ENCODE data around the gene PTPRJ. TPM values are rescaled to one million over a fixed set of nuclear protein-coding genes. Genes with fewer than 3 reads are reported as not detected.

PTPRJ gene
- total RNA-seq, 1 donor from 2014 or later = 6.3 TPM

GRCh38 chr11:47992959-47993820 lies 12.8 kb downstream of the PTPRJ start:
- Histone ChIP-seq H3K4me1 (ENCODE audit: control insufficient read depth in 3 of 3, insufficient read depth in 3 of 3, low read length in 3 of 3) (peaks cover 4 to 17% (median 13%) of the 10 kb centered on the region in 3 donors), H3K4me3 (ENCODE audit: low read length in 3 of 3) (no peak overlapping the region), H3K9me3 (ENCODE audit: control insufficient read depth in 3 of 3, low read length in 3 of 3) (no peaks in the 10 kb centered on the region), H3K27me3 (ENCODE audit: control insufficient read depth in 3 of 3, insufficient read depth in 3 of 3, low read length in 3 of 3) (no peaks in the 10 kb centered on the region), H3K9ac (ENCODE audit: low read depth in 1 of 3, low read length in 3 of 3) (no peak overlapping the region), H3K27ac (ENCODE audit: low read depth, low read length) (no peak overlapping the region), H3K36me3 (ENCODE audit: control insufficient read depth in 3 of 3, insufficient read depth in 3 of 3, low read length in 3 of 3) (no peaks in the 10 kb centered on the region)

- no peaks in the 10 kb centered on the region for H3K27me3 ChIP-seq (ENCODE audit: control insufficient read depth in 3 of 3, insufficient read depth in 3 of 3, low read length in 3 of 3)
- peaks cover 4 to 17% (median 13%) of the 10 kb centered on the region in 3 donors for H3K4me1 ChIP-seq (ENCODE audit: control insufficient read depth in 3 of 3, insufficient read depth in 3 of 3, low read length in 3 of 3)
- H3K9me3 ChIP-seq (ENCODE audit: control insufficient read depth in 3 of 3, low read length in 3 of 3) = no peaks in the 10 kb centered on the region
- H3K9ac ChIP-seq (ENCODE audit: low read depth in 1 of 3, low read length in 3 of 3) = no peak overlapping the region
- no peak overlapping the region for H3K4me3 ChIP-seq (ENCODE audit: low read length in 3 of 3)
- H3K27ac ChIP-seq (ENCODE audit: low read depth, low read length) = no peak overlapping the region
- no peaks in the 10 kb centered on the region for H3K36me3 ChIP-seq (ENCODE audit: control insufficient read depth in 3 of 3, insufficient read depth in 3 of 3, low read length in 3 of 3)
These were observed 14.1 kb downstream of the PTPRJ start for GRCh38 chr11:47994417-47994816.

GRCh38 chr11:47995360-47995769 lies 15.0 kb downstream of the PTPRJ start:
- no peaks in the 10 kb centered on the region for H3K9me3 ChIP-seq (ENCODE audit: control insufficient read depth in 3 of 3, low read length in 3 of 3)
- no peaks in the 10 kb centered on the region for H3K27me3 ChIP-seq (ENCODE audit: control insufficient read depth in 3 of 3, insufficient read depth in 3 of 3, low read length in 3 of 3)
- no peaks in the 10 kb centered on the region for H3K36me3 ChIP-seq (ENCODE audit: control insufficient read depth in 3 of 3, insufficient read depth in 3 of 3, low read length in 3 of 3)
- H3K27ac ChIP-seq (ENCODE audit: low read depth, low read length) = no peak overlapping the region
- peaks cover 4 to 15% (median 13%) of the 10 kb centered on the region in 3 donors for H3K4me1 ChIP-seq (ENCODE audit: control insufficient read depth in 3 of 3, insufficient read depth in 3 of 3, low read length in 3 of 3)
- no peak overlapping the region for H3K4me3 ChIP-seq (ENCODE audit: low read length in 3 of 3)
- no peak overlapping the region for H3K9ac ChIP-seq (ENCODE audit: low read depth in 1 of 3, low read length in 3 of 3)

DNA sequence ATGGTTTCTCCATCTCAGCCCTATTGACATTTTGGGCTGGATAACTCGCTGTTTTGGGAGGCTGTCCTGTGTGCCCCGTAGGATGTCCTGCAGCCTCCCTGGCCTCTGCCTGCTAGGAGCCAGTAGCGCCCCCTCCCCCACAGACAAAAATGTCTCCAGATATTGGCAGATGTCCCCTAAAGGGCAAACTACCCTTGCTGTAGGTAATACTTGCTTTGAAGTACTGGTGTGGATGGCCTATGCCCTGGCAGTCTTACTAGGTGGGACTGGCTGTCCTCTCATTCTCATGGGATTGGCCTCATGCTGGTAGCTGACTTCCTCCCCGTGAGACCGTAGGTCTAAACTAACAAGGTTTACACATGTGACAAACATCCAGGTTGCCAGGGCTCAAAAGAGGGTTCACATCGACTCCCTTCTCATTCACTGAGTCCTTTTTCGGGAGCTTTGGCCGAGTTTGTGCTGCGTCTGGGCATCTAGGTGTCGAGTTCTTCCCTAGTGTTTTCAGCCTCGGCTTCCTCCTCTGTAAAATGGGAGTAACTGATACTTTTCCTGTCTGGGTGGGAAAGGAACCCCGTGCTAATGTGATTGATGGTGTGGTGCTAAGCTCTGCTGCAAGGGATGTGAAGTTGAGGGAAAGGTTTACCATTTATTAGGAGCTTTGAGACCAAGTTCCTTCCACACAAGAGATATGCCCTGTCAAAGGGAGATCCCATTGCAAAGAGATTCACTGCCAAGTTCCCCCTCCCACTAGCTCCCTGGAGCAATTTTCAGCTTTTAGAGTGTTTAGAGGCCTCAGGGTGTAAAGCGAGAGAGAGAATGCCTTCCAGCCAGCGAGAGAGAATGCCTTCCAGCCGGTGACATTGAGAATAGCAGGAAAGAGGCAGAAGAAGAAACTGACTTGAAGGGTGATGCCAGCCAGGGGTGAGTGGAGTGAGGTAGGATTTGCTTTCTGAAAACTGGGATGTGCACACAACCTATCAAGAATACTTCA lies 17.0 kb downstream of the PTPRJ start:
- Histone ChIP-seq H3K27me3 (ENCODE audit: control insufficient read depth in 3 of 3, insufficient read depth in 3 of 3, low read length in 3 of 3) (no peaks in the 10 kb centered on the region), H3K9ac (ENCODE audit: low read depth in 1 of 3, low read length in 3 of 3) (peak overlapping the region in 1 of 3 donors; percentile 3), H3K9me3 (ENCODE audit: control insufficient read depth in 3 of 3, low read length in 3 of 3) (no peaks in the 10 kb centered on the region), H3K4me1 (ENCODE audit: control insufficient read depth in 3 of 3, insufficient read depth in 3 of 3, low read length in 3 of 3) (peaks cover 0 to 15% (median 8%) of the 10 kb centered on the region in 3 donors), H3K4me3 (ENCODE audit: low read length in 3 of 3) (no peak overlapping the region), H3K36me3 (ENCODE audit: control insufficient read depth in 3 of 3, insufficient read depth in 3 of 3, low read length in 3 of 3) (no peaks in the 10 kb centered on the region), H3K27ac (ENCODE audit: low read depth, low read length) (no peak overlapping the region)

- no peaks in the 10 kb centered on the region for H3K9me3 ChIP-seq (ENCODE audit: control insufficient read depth in 3 of 3, low read length in 3 of 3)
- no peak overlapping the region for H3K4me3 ChIP-seq (ENCODE audit: low read length in 3 of 3)
- H3K36me3 ChIP-seq (ENCODE audit: control insufficient read depth in 3 of 3, insufficient read depth in 3 of 3, low read length in 3 of 3) = no peaks in the 10 kb centered on the region
- no peak overlapping the region for H3K27ac ChIP-seq (ENCODE audit: low read depth, low read length)
- H3K4me1 ChIP-seq (ENCODE audit: control insufficient read depth in 3 of 3, insufficient read depth in 3 of 3, low read length in 3 of 3) = peaks cover 0 to 19% (median 9%) of the 10 kb centered on the region in 3 donors
- no peak overlapping the region for H3K9ac ChIP-seq (ENCODE audit: low read depth in 1 of 3, low read length in 3 of 3)
- H3K27me3 ChIP-seq (ENCODE audit: control insufficient read depth in 3 of 3, insufficient read depth in 3 of 3, low read length in 3 of 3) = no peaks in the 10 kb centered on the region
These were observed 18.0 kb downstream of the PTPRJ start for GRCh38 chr11:47998345-47998732.

DNA sequence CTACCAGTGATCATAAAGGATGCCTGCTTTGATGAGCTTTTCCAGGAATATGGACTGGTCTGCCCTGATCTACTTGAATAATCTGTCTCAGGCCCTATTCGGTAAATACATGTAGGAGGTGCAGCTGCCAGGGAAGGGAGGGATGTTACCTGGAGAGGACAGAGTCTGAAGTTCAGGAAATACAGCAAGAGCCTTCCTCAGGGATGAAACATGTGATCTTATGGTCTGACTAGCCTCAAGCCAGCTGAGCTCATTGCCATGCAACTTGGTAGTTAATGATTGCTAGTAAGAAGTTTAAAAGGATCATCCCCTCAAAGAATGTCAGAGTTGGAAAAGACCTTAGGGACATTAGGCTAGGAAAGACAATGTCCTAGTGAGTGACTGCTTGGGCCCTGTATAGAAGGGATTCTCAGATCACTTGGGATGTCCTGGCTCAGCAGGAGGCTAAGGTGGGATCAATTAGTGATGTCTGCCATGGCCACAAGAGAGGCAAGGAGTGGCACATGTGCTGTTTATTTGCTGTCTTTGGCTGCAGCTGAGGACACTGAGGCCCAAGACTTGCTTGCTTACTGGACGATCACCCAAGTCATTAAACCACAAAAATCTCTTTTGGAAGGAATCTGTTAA lies 18.5 kb downstream of the PTPRJ start:
- Histone ChIP-seq H3K36me3 (ENCODE audit: control insufficient read depth in 3 of 3, insufficient read depth in 3 of 3, low read length in 3 of 3) (no peaks in the 10 kb centered on the region), H3K9ac (ENCODE audit: low read depth in 1 of 3, low read length in 3 of 3) (no peak overlapping the region), H3K27ac (ENCODE audit: low read depth, low read length) (no peak overlapping the region), H3K4me1 (ENCODE audit: control insufficient read depth in 3 of 3, insufficient read depth in 3 of 3, low read length in 3 of 3) (peaks cover 3 to 22% (median 13%) of the 10 kb centered on the region in 3 donors), H3K27me3 (ENCODE audit: control insufficient read depth in 3 of 3, insufficient read depth in 3 of 3, low read length in 3 of 3) (no peaks in the 10 kb centered on the region), H3K9me3 (ENCODE audit: control insufficient read depth in 3 of 3, low read length in 3 of 3) (no peaks in the 10 kb centered on the region), H3K4me3 (ENCODE audit: low read length in 3 of 3) (no peak overlapping the region)

DNA sequence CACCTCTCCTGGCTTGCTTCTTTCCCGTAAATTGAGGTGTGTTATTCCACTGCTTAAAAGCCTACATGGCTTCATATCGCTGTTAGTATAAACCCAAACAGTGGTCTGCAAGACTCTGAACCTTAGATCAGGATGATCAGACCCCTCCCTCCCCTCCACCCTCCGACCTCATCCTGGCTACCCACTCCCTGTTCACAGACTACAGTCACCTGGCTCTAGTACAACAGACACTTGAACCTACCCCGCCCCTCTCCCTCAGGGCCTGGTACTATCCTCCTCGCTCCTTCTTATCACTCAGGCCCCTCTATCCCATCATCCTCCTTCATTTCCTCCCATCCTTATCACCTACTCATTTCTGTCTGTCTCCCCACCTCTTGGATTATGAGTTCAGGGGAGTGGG lies 20.1 kb downstream of the PTPRJ start:
- H3K4me3 ChIP-seq (ENCODE audit: low read length in 3 of 3) = no peak overlapping the region

DNA sequence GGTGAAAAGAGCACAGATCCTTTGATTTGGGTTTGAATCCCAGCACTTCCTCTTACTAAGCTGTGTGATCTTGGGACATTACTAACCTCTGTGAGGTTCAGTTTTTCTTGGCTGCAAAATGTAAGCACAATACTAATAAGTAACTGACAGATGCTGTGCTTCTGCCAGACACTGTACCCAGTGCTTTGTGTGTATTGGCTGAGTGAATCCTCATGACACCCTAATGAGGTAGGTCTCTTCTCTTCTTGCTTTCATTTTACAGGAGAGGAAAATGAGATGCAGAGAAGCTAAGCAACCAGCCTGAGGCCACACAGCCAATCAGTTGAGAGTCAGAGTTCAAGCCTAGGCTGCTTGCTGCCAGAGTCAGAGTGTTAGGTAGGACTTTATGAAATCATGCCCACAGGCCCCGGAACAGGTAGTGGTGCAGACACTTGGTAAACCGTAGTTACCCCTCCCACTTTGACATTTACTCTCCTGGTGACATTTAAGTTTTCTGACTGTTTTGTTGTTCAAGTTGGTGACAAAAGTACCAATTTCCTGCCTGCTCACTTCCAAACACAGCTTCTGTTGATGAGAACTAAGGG lies 21.2 kb downstream of the PTPRJ start:
- peaks cover 14 to 41% (median 26%) of the 10 kb centered on the region in 3 donors for H3K4me1 ChIP-seq (ENCODE audit: control insufficient read depth in 3 of 3, insufficient read depth in 3 of 3, low read length in 3 of 3)
- no peak overlapping the region for H3K9ac ChIP-seq (ENCODE audit: low read depth in 1 of 3, low read length in 3 of 3)
- no peak overlapping the region for H3K27ac ChIP-seq (ENCODE audit: low read depth, low read length)
- H3K4me3 ChIP-seq (ENCODE audit: low read length in 3 of 3) = no peak overlapping the region
- H3K36me3 ChIP-seq (ENCODE audit: control insufficient read depth in 3 of 3, insufficient read depth in 3 of 3, low read length in 3 of 3) = no peaks in the 10 kb centered on the region
- H3K27me3 ChIP-seq (ENCODE audit: control insufficient read depth in 3 of 3, insufficient read depth in 3 of 3, low read length in 3 of 3) = no peaks in the 10 kb centered on the region
- H3K9me3 ChIP-seq (ENCODE audit: control insufficient read depth in 3 of 3, low read length in 3 of 3) = no peaks in the 10 kb centered on the region

More for the DNA sequence above, 20.1 kb downstream of the PTPRJ start:
- H3K9ac ChIP-seq (ENCODE audit: low read depth in 1 of 3, low read length in 3 of 3) = no peak overlapping the region
- H3K4me1 ChIP-seq (ENCODE audit: control insufficient read depth in 3 of 3, insufficient read depth in 3 of 3, low read length in 3 of 3) = peaks cover 10 to 32% (median 20%) of the 10 kb centered on the region in 3 donors
- no peaks in the 10 kb centered on the region for H3K9me3 ChIP-seq (ENCODE audit: control insufficient read depth in 3 of 3, low read length in 3 of 3)
- no peaks in the 10 kb centered on the region for H3K36me3 ChIP-seq (ENCODE audit: control insufficient read depth in 3 of 3, insufficient read depth in 3 of 3, low read length in 3 of 3)
- no peak overlapping the region for H3K27ac ChIP-seq (ENCODE audit: low read depth, low read length)
- H3K27me3 ChIP-seq (ENCODE audit: control insufficient read depth in 3 of 3, insufficient read depth in 3 of 3, low read length in 3 of 3) = no peaks in the 10 kb centered on the region

GRCh38 chr11:48002561-48002960 lies 22.2 kb downstream of the PTPRJ start:
- H3K27me3 ChIP-seq (ENCODE audit: control insufficient read depth in 3 of 3, insufficient read depth in 3 of 3, low read length in 3 of 3) = no peaks in the 10 kb centered on the region
- no peak overlapping the region for H3K4me3 ChIP-seq (ENCODE audit: low read length in 3 of 3)
- H3K9ac ChIP-seq (ENCODE audit: low read depth in 1 of 3, low read length in 3 of 3) = peak overlapping the region in 1 of 3 donors; percentile 50
- H3K9me3 ChIP-seq (ENCODE audit: control insufficient read depth in 3 of 3, low read length in 3 of 3) = no peaks in the 10 kb centered on the region
- no peak overlapping the region for H3K27ac ChIP-seq (ENCODE audit: low read depth, low read length)
- peaks cover 18 to 41% (median 29%) of the 10 kb centered on the region in 3 donors for H3K4me1 ChIP-seq (ENCODE audit: control insufficient read depth in 3 of 3, insufficient read depth in 3 of 3, low read length in 3 of 3)
- H3K36me3 ChIP-seq (ENCODE audit: control insufficient read depth in 3 of 3, insufficient read depth in 3 of 3, low read length in 3 of 3) = no peaks in the 10 kb centered on the region
